ENCODE results near the gene GLP2R. TPM values are rescaled to one million over a fixed set of nuclear protein-coding genes. Genes with fewer than 3 reads are reported as not detected.

GLP2R gene
- total and polyA plus RNA-seq, 2 of the 8 experiments (the other 6 are each of a cell fraction or from before 2014, with no cell fraction given), result not detected

GRCh38 chr17:9929871-9930270 lies 104.1 kb downstream of the GLP2R start:
- Histone ChIP-seq H2BK15ac (ENCODE audit: low read length) (no peak overlapping the region), H4K91ac (replicated peaks; ENCODE audit: insufficient read length, low read length) (no peak overlapping the region), H2BK120ac (replicated peaks; ENCODE audit: low read depth, low read length) (no peak overlapping the region), H3K4me3 (ENCODE audit: extremely low read depth in 1 of 4, insufficient read depth in 2 of 4, low read depth in 3 of 4, low read length in 4 of 4) (no peak overlapping the region), H3K9ac (replicated peaks in 1 of 4; ENCODE audit: extremely low read depth in 1 of 4, low read depth in 3 of 4, low read length in 3 of 4) (no peak overlapping the region), H3K9me3 (ENCODE audit: insufficient read depth in 2 of 2, low read depth in 1 of 2, low read length in 1 of 2) (no peaks in the 10 kb centered on the region), H3K4ac (replicated peaks; ENCODE audit: insufficient read length, low read depth, low read length) (no peak overlapping the region), H2BK12ac (ENCODE audit: low read depth, low read length) (no peak overlapping the region), H3K4me1 (replicated peaks in 1 of 4; ENCODE audit: control insufficient read depth in 3 of 4, insufficient read depth in 4 of 4, low read length in 3 of 4) (peaks cover 0 to 5% (median 2%) of the 10 kb centered on the region in 4 experiments; a peak in 3 of 7 replicates), H2AFZ (ENCODE audit: low read length) (no peak overlapping the region), H4K20me1 (replicated peaks in 1 of 2; ENCODE audit: control insufficient read depth in 1 of 2, insufficient read depth in 2 of 2, low read length in 2 of 2) (no peaks in the 10 kb centered on the region), H3K79me1 (ENCODE audit: low read depth, low read length) (no peaks in the 10 kb centered on the region), H3K36me3 (ENCODE audit: control insufficient read depth in 2 of 4, insufficient read depth in 4 of 4, low read length in 3 of 4) (no peaks in the 10 kb centered on the region), H3K14ac (ENCODE audit: insufficient read length) (no peak overlapping the region), H2BK20ac (ENCODE audit: low read length) (no peak overlapping the region), H3K79me2 (ENCODE audit: control insufficient read depth in 1 of 2, insufficient read depth in 2 of 2, low read length in 2 of 2) (no peaks in the 10 kb centered on the region), H3K27me3 (replicated peaks in 1 of 4; ENCODE audit: control insufficient read depth in 3 of 4, extremely low read depth in 1 of 4, insufficient read depth in 3 of 4, low read length in 3 of 4) (no peaks in the 10 kb centered on the region), H4K5ac (ENCODE audit: insufficient read length, low read depth, low read length) (no peak overlapping the region), H2AK5ac (ENCODE audit: low read depth, low read length) (no peak overlapping the region), H3K18ac (ENCODE audit: extremely low read depth, low read length) (no peak overlapping the region), H3K23me2 (ENCODE audit: low read depth, low read length) (no peaks in the 10 kb centered on the region), H3K56ac (replicated peaks; ENCODE audit: insufficient read length, low read depth, low read length) (no peak overlapping the region), H2BK5ac (ENCODE audit: low read depth, low read length) (no peak overlapping the region), H4K8ac (ENCODE audit: extremely low read depth, insufficient read depth, low read length) (no peak overlapping the region), H3K27ac (ENCODE audit: low read depth, low read length) (no peak overlapping the region), H3K23ac (ENCODE audit: insufficient read length) (no peak overlapping the region), H3K4me2 (ENCODE audit: insufficient read depth in 1 of 2, low read depth in 2 of 2, low read length in 2 of 2) (no peak overlapping the region)
- CTCF ChIA-PET (ENCODE audit: partially characterized antibody), result interaction anchor here (0.7 to 8.4 kb wide), 10 partner anchors 10 to 685 kb away, joined by 3 to 130 read pairs (median 8); partner anchors contain the start of gene RCVRN
- FAIRE-seq (no peak), DNase-seq (ENCODE audit: low read depth in 1 of 2, low spot score in 2 of 2) (no peak)
- POLR2A ChIA-PET (ENCODE audit: partially characterized antibody), result no interaction called here
- WGBS, 2 experiments (ENCODE audit: extremely low coverage in 1 of 2, insufficient coverage in 1 of 2, insufficient read length in 1 of 2, insufficient replicate concordance in 2 of 2, low coverage in 1 of 2, low lambda C conversion rate in 2 of 2, missing lambda C conversion rate in 1 of 2), result 80% methylated on average over 8 of the region's 8 CpGs; no CpG with 5 or more reads in 1 of the 2 experiments
- no peak for TF ChIP-seq SP2 (IDR thresholded peaks at IDR 0.05; ENCODE audit: low read length)
- TF ChIP-seq YY1 (IDR thresholded peaks at IDR 0.05; ENCODE audit: low read depth, low read length), result no peak
- no peak for TF ChIP-seq SAP30 (IDR thresholded peaks at IDR 0.05; ENCODE audit: insufficient read depth, insufficient replicate concordance, low read length)
- no peak for TF ChIP-seq MAX (IDR thresholded peaks at IDR 0.05)
- TF ChIP-seq CEBPB (IDR thresholded peaks at IDR 0.05; ENCODE audit: low read depth, low read length), result no peak
- no peak for TF ChIP-seq ZNF274 (IDR thresholded peaks at IDR 0.05; ENCODE audit: borderline replicate concordance, extremely low read depth, low read length)
- no peak for TF ChIP-seq KDM4A (IDR thresholded peaks at IDR 0.05; ENCODE audit: low read depth, low read length, severe bottlenecking)
- no peak for TF ChIP-seq MAFK (IDR thresholded peaks at IDR 0.05; ENCODE audit: low read depth, low read length)
- TF ChIP-seq SIX5 (IDR thresholded peaks at IDR 0.05; ENCODE audit: low read depth, low read length), result no peak
- no peak for TF ChIP-seq BRCA1 (IDR thresholded peaks at IDR 0.05; ENCODE audit: low read depth, low read length)
- TF ChIP-seq SUZ12 (IDR thresholded peaks at IDR 0.05; ENCODE audit: low read length), result no peak
- no peak for TF ChIP-seq PHF8 (conservative IDR thresholded peaks at IDR 0.05; ENCODE audit: low read depth, low read length)
- no peak for TF ChIP-seq GABPA (IDR thresholded peaks at IDR 0.05; ENCODE audit: borderline replicate concordance, insufficient read depth, low read length)
- TF ChIP-seq SIRT6 (IDR thresholded peaks at IDR 0.05; ENCODE audit: low read length), result no peak
- TF ChIP-seq CBX5 (IDR thresholded peaks at IDR 0.05; ENCODE audit: low read depth, low read length), result no peak

All from H1 (cell line).